HCT116 (cell line): ENCODE data around the gene MAPK4. TPM values are rescaled to one million over a fixed set of nuclear protein-coding genes. Genes with fewer than 3 reads are reported as not detected.

Source experiments
- ATAC-seq: fragments of 200-7000 bp; cut with Tn5 transposase; 2 replicates; pipeline ENCODE4 v1.9.1; 2020; ENCODE audit warnings: mild to moderate bottlenecking, moderate library complexity
- BruUV-seq: library from RNA; stranded (reverse); fragments of 400-500 nt; replicated peaks from 2 replicates; lab custom pipeline; 2021; lab: Mats Ljungman, UMichigan
- CTCF ChIA-PET: fragments of 300-600 bp; sonication (Branson Sonifier 250); formaldehyde crosslinking; loops from one replicate; lab custom pipeline; 2021; ENCODE audit warnings: antibody characterized with exemption; lab: Charles Lee
- POLR2A ChIA-PET: fragments of 300-600, 350-600 bp; sonication (Branson Sonifier 250); formaldehyde crosslinking; loops from one replicate; lab custom pipeline; 2021; ENCODE audit warnings: antibody characterized with exemption; lab: Charles Lee
- RAD21 ChIA-PET, 2 experiments: fragments of 300-600 bp; sonication (Branson Sonifier 250); formaldehyde crosslinking; loops; one replicate each; lab custom pipeline; 2023; ENCODE audit warnings: low total read pairs in 2 of 2; ENCODE audit not compliant: uncharacterized antibody in 2 of 2, unreplicated experiment in 2 of 2, low non-redundant PET in 1 of 2; lab: Charles Lee
- DNase-seq: peaks from one replicate; pipeline ENCODE4 v3.0.0-alpha.2; 2010; ENCODE audit warnings: low read depth, low spot score
- H2AFZ ChIP-seq: fragments of 200-600 bp; shearing (Covaris generic), sonication (generic); 2 replicates; pipeline ENCODE4 v1.6.1; 2017; ENCODE audit warnings: low read depth, mixed run types, mixed read lengths, antibody characterized with exemption, low read length; ENCODE audit not compliant: poor library complexity, severe bottlenecking
- H3K27ac ChIP-seq: 2 replicates; pipeline ENCODE4 v1.5.1; 2012; ENCODE audit warnings: low read depth, low read length
- H3K27me3 ChIP-seq: fragments of 200-600 bp; sonication (generic); 2 replicates; pipeline ENCODE4 v1.6.1; 2016; ENCODE audit warnings: mixed run types, low read length, mixed read lengths; ENCODE audit not compliant: insufficient read depth
- H3K36me3 ChIP-seq, 2 experiments: fragments of 200-500 bp in 1 of 2; fragments of 200-600 bp in 1 of 2; sonication (Bioruptor generic) in 1 of 2; sonication (generic) in 1 of 2; 2 replicates each; pipeline versions ENCODE4 v1.5.1 to v1.6.1; 2014 to 2016; ENCODE audit warnings: low read length in 2 of 2, inconsistent platforms in 1 of 2, mixed read lengths in 1 of 2, mixed run types in 1 of 2; ENCODE audit not compliant: insufficient read depth in 2 of 2, control insufficient read depth in 1 of 2
- H3K4me1 ChIP-seq, 2 experiments: fragments of 200-600 bp in 1 of 2; sonication (generic) in 1 of 2; 2 replicates each; pipeline versions ENCODE4 v1.5.1 to v1.6.1; 2012 to 2017; ENCODE audit warnings: low read length in 2 of 2, inconsistent platforms in 1 of 2, mild to moderate bottlenecking in 1 of 2, mixed read lengths in 1 of 2, mixed run types in 1 of 2, moderate library complexity in 1 of 2; ENCODE audit not compliant: insufficient read depth in 2 of 2, control insufficient read depth in 1 of 2
- H3K4me2 ChIP-seq: fragments of 200-600 bp; sonication (generic); 2 replicates; pipeline ENCODE4 v1.6.1; 2017; ENCODE audit warnings: mixed run types, low read length, mixed read lengths
- H3K4me3 ChIP-seq, 2 experiments: fragments of 200-600 bp in 1 of 2; sonication (generic) in 1 of 2; replicated peaks in 1 of 2; 2 replicates each; pipeline ENCODE4 v1.5.1; 2011 to 2016; ENCODE audit warnings: low read length in 2 of 2, control low read depth in 1 of 2, low read depth in 1 of 2, mild to moderate bottlenecking in 1 of 2, mixed read lengths in 1 of 2, mixed run types in 1 of 2
- H3K79me2 ChIP-seq: fragments of 200-600 bp; sonication (generic); 2 replicates; pipeline ENCODE4 v1.6.1; 2017; ENCODE audit warnings: mild to moderate bottlenecking, mixed run types, low read length, moderate library complexity, mixed read lengths; ENCODE audit not compliant: insufficient read depth
- H3K9ac ChIP-seq: fragments of 200-600 bp; sonication (generic); 2 replicates; pipeline ENCODE4 v1.6.1; 2016; ENCODE audit warnings: low read length, mixed read lengths
- H3K9me2 ChIP-seq: fragments of 200-600 bp; sonication (generic), shearing (Covaris generic); 2 replicates; pipeline ENCODE4 v1.6.1; 2017; ENCODE audit warnings: mixed run types, mild to moderate bottlenecking, moderate library complexity; ENCODE audit not compliant: insufficient read depth
- H3K9me3 ChIP-seq, 2 experiments: fragments of 200-500 bp in 1 of 2; fragments of 200-600 bp in 1 of 2; sonication (Bioruptor generic) in 1 of 2; sonication (generic) in 1 of 2; 2 replicates each; pipeline ENCODE4 v1.6.1; 2014 to 2017; ENCODE audit warnings: low read length in 2 of 2, mixed read lengths in 2 of 2, inconsistent platforms in 1 of 2, low read depth in 1 of 2, mild to moderate bottlenecking in 1 of 2, mixed run types in 1 of 2, moderate library complexity in 1 of 2; ENCODE audit not compliant: control insufficient read depth in 1 of 2, insufficient read depth in 1 of 2
- H4K20me1 ChIP-seq: fragments of 200-600 bp; sonication (generic), shearing (Covaris generic); 2 replicates; pipeline ENCODE4 v1.6.1; 2017; ENCODE audit warnings: mixed run types, mild to moderate bottlenecking, moderate library complexity; ENCODE audit not compliant: insufficient read depth
- CBX3 ChIP-seq: IDR thresholded peaks from 2 replicates; pipeline ENCODE4 v1.6.1; 2012; ENCODE audit warnings: low read depth
- CEBPB ChIP-seq: IDR thresholded peaks from 2 replicates; pipeline ENCODE4 v1.6.1; 2012; ENCODE audit warnings: low read depth
- EZH2phosphoT487 ChIP-seq: fragments of 200-600 bp; IDR thresholded peaks from 2 replicates; pipeline ENCODE4 v1.6.1; 2018; ENCODE audit warnings: antibody characterized with exemption, borderline replicate concordance
- JUND ChIP-seq: IDR thresholded peaks from 2 replicates; pipeline ENCODE4 v1.6.1; 2012
- POLR2A ChIP-seq: IDR thresholded peaks from 2 replicates; pipeline ENCODE4 v1.7.0; 2011; ENCODE audit warnings: borderline replicate concordance; ENCODE audit not compliant: insufficient read depth, insufficient read length; ENCODE audit errors: extremely low read depth
- YY1 ChIP-seq: IDR thresholded peaks from 2 replicates; pipeline ENCODE4 v1.6.1; 2011; ENCODE audit warnings: low read length, low read depth, moderate library complexity, mild to moderate bottlenecking; ENCODE audit not compliant: insufficient replicate concordance; ENCODE audit errors: extremely low read depth
- intact Hi-C: fragments of 100-400 bp; cut with micrococcal nuclease; formaldehyde crosslinking; loops from 2 replicates; pipeline ENCODE4 v1.10.0; 2022
- total RNA-seq: library from RNA; stranded (reverse); gene quantifications from one replicate; pipeline ENCODE4 v1.2.1, GENCODE V29; 2021; ENCODE audit not compliant: unreplicated experiment
- TF ChIP-seq, protein P1 (sequence below): IDR thresholded peaks from 2 replicates; pipeline ENCODE4 v1.6.1; 2012; ENCODE audit warnings: low read depth

Gene MAPK4
- total RNA-seq, 1 experiment from 2014 or later, result 0.89 TPM

DNA sequence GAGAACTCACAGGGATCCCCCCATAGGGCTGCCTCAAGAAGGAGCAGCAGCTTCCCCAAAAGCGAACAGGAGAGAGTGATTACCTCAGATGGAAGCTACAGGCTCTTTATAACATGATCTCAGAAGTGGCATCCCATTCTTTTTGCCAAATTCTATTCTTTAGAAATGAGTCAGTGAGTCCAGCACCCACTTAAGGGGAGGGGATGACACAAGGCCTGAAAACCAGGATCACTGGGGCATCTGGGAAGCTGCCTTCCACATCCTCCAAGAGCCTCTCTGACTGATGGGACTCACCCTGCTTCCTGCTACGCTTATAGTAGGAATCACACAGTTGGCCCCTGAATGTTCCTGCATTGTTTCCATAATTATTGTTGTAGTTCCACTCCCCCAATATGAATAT is 96.5 kb downstream of the MAPK4 start (continued):
- TF ChIP-seq, protein P1, sequence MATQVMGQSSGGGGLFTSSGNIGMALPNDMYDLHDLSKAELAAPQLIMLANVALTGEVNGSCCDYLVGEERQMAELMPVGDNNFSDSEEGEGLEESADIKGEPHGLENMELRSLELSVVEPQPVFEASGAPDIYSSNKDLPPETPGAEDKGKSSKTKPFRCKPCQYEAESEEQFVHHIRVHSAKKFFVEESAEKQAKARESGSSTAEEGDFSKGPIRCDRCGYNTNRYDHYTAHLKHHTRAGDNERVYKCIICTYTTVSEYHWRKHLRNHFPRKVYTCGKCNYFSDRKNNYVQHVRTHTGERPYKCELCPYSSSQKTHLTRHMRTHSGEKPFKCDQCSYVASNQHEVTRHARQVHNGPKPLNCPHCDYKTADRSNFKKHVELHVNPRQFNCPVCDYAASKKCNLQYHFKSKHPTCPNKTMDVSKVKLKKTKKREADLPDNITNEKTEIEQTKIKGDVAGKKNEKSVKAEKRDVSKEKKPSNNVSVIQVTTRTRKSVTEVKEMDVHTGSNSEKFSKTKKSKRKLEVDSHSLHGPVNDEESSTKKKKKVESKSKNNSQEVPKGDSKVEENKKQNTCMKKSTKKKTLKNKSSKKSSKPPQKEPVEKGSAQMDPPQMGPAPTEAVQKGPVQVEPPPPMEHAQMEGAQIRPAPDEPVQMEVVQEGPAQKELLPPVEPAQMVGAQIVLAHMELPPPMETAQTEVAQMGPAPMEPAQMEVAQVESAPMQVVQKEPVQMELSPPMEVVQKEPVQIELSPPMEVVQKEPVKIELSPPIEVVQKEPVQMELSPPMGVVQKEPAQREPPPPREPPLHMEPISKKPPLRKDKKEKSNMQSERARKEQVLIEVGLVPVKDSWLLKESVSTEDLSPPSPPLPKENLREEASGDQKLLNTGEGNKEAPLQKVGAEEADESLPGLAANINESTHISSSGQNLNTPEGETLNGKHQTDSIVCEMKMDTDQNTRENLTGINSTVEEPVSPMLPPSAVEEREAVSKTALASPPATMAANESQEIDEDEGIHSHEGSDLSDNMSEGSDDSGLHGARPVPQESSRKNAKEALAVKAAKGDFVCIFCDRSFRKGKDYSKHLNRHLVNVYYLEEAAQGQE, result no peak
- TF ChIP-seq CEBPB, result no peak

DNA sequence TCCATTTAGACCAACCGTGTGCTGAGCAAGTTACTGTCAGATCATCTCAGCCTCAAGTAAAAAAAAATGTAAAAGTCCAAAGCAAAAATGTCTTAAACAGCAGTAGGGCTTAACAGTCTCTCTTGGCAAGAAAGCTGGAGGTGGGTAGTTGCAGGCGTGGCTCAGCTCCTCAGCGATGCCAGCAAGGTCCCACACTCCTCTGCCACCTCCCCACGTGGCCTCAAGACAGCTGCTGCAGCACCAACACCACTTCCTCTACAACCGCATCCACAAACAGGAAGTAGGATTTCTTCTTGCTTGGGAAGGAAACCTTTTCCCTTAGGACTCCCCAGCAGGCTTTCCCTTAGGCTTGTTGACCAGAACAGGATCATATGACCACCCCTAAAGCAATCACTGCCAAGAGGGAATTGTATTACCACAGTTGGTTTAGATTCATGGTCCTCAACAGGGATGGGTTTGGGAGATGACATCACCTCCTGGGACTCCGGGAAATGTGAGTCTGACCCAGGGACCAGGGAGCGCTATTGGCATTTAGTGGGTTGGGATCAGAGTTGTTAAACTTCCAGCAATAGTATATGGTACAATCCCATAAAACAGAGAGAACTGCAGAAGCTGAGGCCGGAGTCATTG is 97.1 kb downstream of the MAPK4 start:
- TF ChIP-seq YY1 (no peak), EZH2phosphoT487 (no peak), JUND (no peak), POLR2A (no peak), CBX3 (no peak)
- Histone ChIP-seq H3K4me1 (peaks cover 0 to 11% of the 10 kb centered on the region in 2 experiments; a peak in 2 of 4 replicates), H3K27me3 (no peaks in the 10 kb centered on the region), H2AFZ (no peak overlapping the region), H3K27ac (no peak overlapping the region), H3K4me2 (no peak overlapping the region), H3K9me2 (no peaks in the 10 kb centered on the region), H3K9me3 (peaks cover 0 to 3% of the 10 kb centered on the region in 2 experiments; a peak in 1 of 4 replicates), H3K36me3 (no peaks in the 10 kb centered on the region), H4K20me1 (no peaks in the 10 kb centered on the region), H3K79me2 (no peaks in the 10 kb centered on the region), H3K9ac (no peak overlapping the region), H3K4me3 (no peak overlapping the region)
- no TSS peak for BruUV-seq
- intact Hi-C loops, result no loop called here
- ATAC-seq, result no peak
- POLR2A ChIA-PET, result no interaction called here
- CTCF ChIA-PET, result no interaction called here
- no peak for DNase-seq
- RAD21 ChIA-PET, result no interaction called here
